ENCODE data around the gene KBTBD8.

- TF ChIP-seq CTCF (IDR thresholded peaks at IDR 0.05 in 4 of 5, conservative IDR thresholded peaks at IDR 0.05 in 1 of 5) (no peak), POLR2A (IDR thresholded peaks at IDR 0.05) (no peak)
These were observed 45.8 kb upstream of the KBTBD8 start for GRCh38 chr3:66952357-66952756.
